Peyer's patch (tissue), 4 donors: ENCODE data around the gene CLTCL1.

ENCODE experiments used
- CTCF ChIP-seq, 6 experiments: fragments of 450-650 bp in 4 of 6; fragments of 200-600 bp in 2 of 6; sonication (generic) in 1 of 6; IDR thresholded peaks; one replicate each; pipeline ENCODE4 v1.5.1; 2017 to 2019; ENCODE audit warnings: antibody characterized with exemption in 6 of 6, mild to moderate bottlenecking in 3 of 6, moderate library complexity in 1 of 6
- POLR2A ChIP-seq, 2 donors: fragments of 450-650 bp; IDR thresholded peaks; one replicate each; pipeline ENCODE4 v1.5.1; 2017; ENCODE audit warnings: antibody characterized with exemption in 2 of 2, mild to moderate bottlenecking in 2 of 2, moderate library complexity in 2 of 2

GRCh38 chr22:19220867-19221266, 70.7 kb downstream of the CLTCL1 start:
- TF ChIP-seq CTCF (IDR thresholded peaks at IDR 0.05) (no peak), POLR2A (IDR thresholded peaks at IDR 0.05) (no peak)
